IMR-90 (cell line): ENCODE measurements around the gene SLC6A2. TPM values are rescaled to one million over a fixed set of nuclear protein-coding genes. Genes with fewer than 3 reads are reported as not detected.

ENCODE experiments used
- ATAC-seq: fragments of 200-7000 bp; cut with Tn5 transposase; 2 replicates; pipeline ENCODE4 v1.9.1; 2020; ENCODE audit warnings: low read depth, mild to moderate bottlenecking, moderate library complexity
- BruUV-seq: library from RNA; stranded (reverse); fragments of 400-500 nt; replicated peaks from 2 replicates; lab custom pipeline; 2021; lab: Mats Ljungman, UMichigan
- CTCF ChIA-PET: fragments of 300-600 bp; formaldehyde crosslinking; extraction: SDS; loops from one replicate; lab custom pipeline; 2021; ENCODE audit warnings: antibody characterized with exemption; lab: Yijun Ruan, JAX
- POLR2A ChIA-PET: fragments of 300-600 bp; sonication (Branson Sonifier 250); formaldehyde crosslinking; loops from one replicate; lab custom pipeline; 2022; ENCODE audit warnings: antibody characterized with exemption; ENCODE audit not compliant: unreplicated experiment; lab: Charles Lee
- DNase-seq: peaks from one replicate; pipeline ENCODE4 v3.0.0; 2013
- H2AFZ ChIP-seq: replicated peaks from 2 replicates; pipeline ENCODE3; 2013; ENCODE audit warnings: low read length, mild to moderate bottlenecking; ENCODE audit not compliant: poor library complexity
- H2AK5ac ChIP-seq: 2 replicates; pipeline ENCODE4 v1.6.1; 2013; ENCODE audit warnings: low read depth, low read length, inconsistent platforms
- H2AK9ac ChIP-seq: replicated peaks from 2 replicates; pipeline ENCODE3; 2013; ENCODE audit warnings: mild to moderate bottlenecking, low read depth, low read length, moderate library complexity; ENCODE audit not compliant: poor library complexity
- H2BK120ac ChIP-seq: 2 replicates; pipeline ENCODE4 v1.6.1; 2013; ENCODE audit warnings: low read depth, low read length, inconsistent platforms
- H2BK15ac ChIP-seq: 3 replicates; pipeline ENCODE4 v1.6.1; 2013; ENCODE audit warnings: low read depth, low read length, inconsistent platforms
- H2BK20ac ChIP-seq: 2 replicates; pipeline ENCODE4 v1.6.1; 2013; ENCODE audit warnings: low read depth, mild to moderate bottlenecking, inconsistent platforms, low read length, moderate library complexity
- H2BK5ac ChIP-seq: 2 replicates; pipeline ENCODE4 v1.6.1; 2013; ENCODE audit warnings: mild to moderate bottlenecking, low read depth, low read length, inconsistent platforms; ENCODE audit not compliant: poor library complexity, severe bottlenecking
- H3K14ac ChIP-seq: replicated peaks from 2 replicates; pipeline ENCODE4 v1.6.1; 2013; ENCODE audit warnings: low read depth, low read length, inconsistent platforms
- H3K18ac ChIP-seq: 2 replicates; pipeline ENCODE4 v1.6.1; 2013; ENCODE audit warnings: low read depth, low read length, control low read depth
- H3K23ac ChIP-seq: 2 replicates; pipeline ENCODE4 v1.6.1; 2013; ENCODE audit warnings: low read depth, low read length, inconsistent platforms
- H3K27ac ChIP-seq: 2 replicates; pipeline ENCODE4 v1.5.1; 2013; ENCODE audit warnings: mild to moderate bottlenecking, control low read depth, low read length; ENCODE audit not compliant: insufficient read depth
- H3K27me3 ChIP-seq: 2 replicates; pipeline ENCODE4 v1.6.1; 2013; ENCODE audit warnings: low read length; ENCODE audit not compliant: control insufficient read depth, insufficient read depth
- H3K36me3 ChIP-seq: 2 replicates; pipeline ENCODE4 v1.6.1; 2013; ENCODE audit warnings: low read length, mixed read lengths; ENCODE audit not compliant: control insufficient read depth, insufficient read depth
- H3K4ac ChIP-seq: 2 replicates; pipeline ENCODE4 v1.6.1; 2013; ENCODE audit warnings: low read depth, low read length, inconsistent platforms
- H3K4me1 ChIP-seq: 2 replicates; pipeline ENCODE4 v1.6.1; 2013; ENCODE audit warnings: low read length, mixed read lengths; ENCODE audit not compliant: control insufficient read depth, insufficient read depth
- H3K4me2 ChIP-seq: 2 replicates; pipeline ENCODE4 v1.6.1; 2013; ENCODE audit warnings: low read depth, mild to moderate bottlenecking, control low read depth, low read length, moderate library complexity
- H3K4me3 ChIP-seq: 2 replicates; pipeline ENCODE4 v1.5.1; 2013; ENCODE audit warnings: low read depth, mild to moderate bottlenecking, control low read depth, low read length, moderate library complexity; ENCODE audit not compliant: insufficient read depth
- H3K56ac ChIP-seq: 2 replicates; pipeline ENCODE4 v1.6.1; 2013; ENCODE audit warnings: low read length, inconsistent platforms; ENCODE audit not compliant: insufficient read depth; ENCODE audit errors: extremely low read depth
- H3K79me1 ChIP-seq, 2 experiments: 2 replicates each; pipeline ENCODE4 v1.6.1; 2013; ENCODE audit warnings: low read length in 2 of 2, inconsistent platforms in 1 of 2, low read depth in 1 of 2
- H3K9ac ChIP-seq: 2 replicates; pipeline ENCODE4 v1.6.1; 2013; ENCODE audit warnings: low read depth, low read length, control low read depth
- H3K9me1 ChIP-seq: 2 replicates; pipeline ENCODE4 v1.6.1; 2013; ENCODE audit warnings: low read length, inconsistent platforms; ENCODE audit not compliant: insufficient read depth
- H3K9me3 ChIP-seq: 2 replicates; pipeline ENCODE4 v1.6.1; 2013; ENCODE audit warnings: low read length; ENCODE audit not compliant: control insufficient read depth, insufficient read depth
- H4K20me1 ChIP-seq: 2 replicates; pipeline ENCODE4 v1.6.1; 2013; ENCODE audit warnings: low read length, inconsistent platforms; ENCODE audit not compliant: insufficient read depth
- H4K5ac ChIP-seq: 2 replicates; pipeline ENCODE4 v1.6.1; 2013; ENCODE audit warnings: mild to moderate bottlenecking, low read depth, low read length, control low read depth
- H4K8ac ChIP-seq, 2 experiments: 2 replicates each; pipeline ENCODE4 v1.6.1; 2013; ENCODE audit warnings: low read depth in 2 of 2, low read length in 2 of 2, control low read depth in 1 of 2, inconsistent platforms in 1 of 2
- H4K91ac ChIP-seq: 2 replicates; pipeline ENCODE4 v1.6.1; 2013; ENCODE audit warnings: low read depth, low read length, inconsistent platforms; ENCODE audit not compliant: insufficient read depth
- BHLHE40 ChIP-seq: fragments of 150-350 bp; IDR thresholded peaks from 2 replicates; pipeline ENCODE4 v1.6.1; 2016; ENCODE audit warnings: mild to moderate bottlenecking, low read depth, low read length
- CEBPB ChIP-seq: IDR thresholded peaks from 2 replicates; pipeline ENCODE4 v1.6.1; 2012; ENCODE audit warnings: low read depth, low read length, improper control_type of control experiment
- CHD1 ChIP-seq: IDR thresholded peaks from 2 replicates; pipeline ENCODE4 v1.6.1; 2012; ENCODE audit warnings: low read depth, low read length, improper control_type of control experiment
- CTCF ChIP-seq: conservative IDR thresholded peaks from 2 replicates; pipeline ENCODE4 v1.5.1; 2012; ENCODE audit warnings: mild to moderate bottlenecking, low read depth, low read length, improper control_type of control experiment
- FOS ChIP-seq: fragments of 150-350 bp; IDR thresholded peaks from 2 replicates; pipeline ENCODE4 v1.6.1; 2016; ENCODE audit warnings: low read depth, low read length
- MAFK ChIP-seq: IDR thresholded peaks from 2 replicates; pipeline ENCODE4 v1.6.1; 2012; ENCODE audit warnings: low read depth, low read length, improper control_type of control experiment
- MAZ ChIP-seq: IDR thresholded peaks from 2 replicates; pipeline ENCODE4 v1.6.1; 2012; ENCODE audit warnings: low read depth, mild to moderate bottlenecking, low read length, improper control_type of control experiment, moderate library complexity, borderline replicate concordance
- MXI1 ChIP-seq: IDR thresholded peaks from 2 replicates; pipeline ENCODE4 v1.6.1; 2012; ENCODE audit warnings: low read depth, mild to moderate bottlenecking, low read length, moderate library complexity, borderline replicate concordance
- NFE2L2 ChIP-seq: fragments of 150-350 bp; IDR thresholded peaks from 2 replicates; pipeline ENCODE4 v1.6.1; 2016; ENCODE audit warnings: low read depth, mild to moderate bottlenecking, low read length
- POLR2A ChIP-seq: IDR thresholded peaks from 2 replicates; pipeline ENCODE4 v1.6.1; 2012; ENCODE audit warnings: mild to moderate bottlenecking, low read depth, low read length
- RAD21 ChIP-seq: IDR thresholded peaks from 2 replicates; pipeline ENCODE4 v1.6.1; 2012; ENCODE audit warnings: low read length, improper control_type of control experiment
- RCOR1 ChIP-seq: IDR thresholded peaks from 2 replicates; pipeline ENCODE4 v1.6.1; 2012; ENCODE audit warnings: mild to moderate bottlenecking, low read length, improper control_type of control experiment; ENCODE audit not compliant: insufficient replicate concordance
- RFX5 ChIP-seq: IDR thresholded peaks from 2 replicates; pipeline ENCODE4 v1.8.0; 2012; ENCODE audit warnings: low read depth, mild to moderate bottlenecking, low read length, moderate library complexity
- SMC3 ChIP-seq: fragments of 150-350 bp; IDR thresholded peaks from 2 replicates; pipeline ENCODE4 v1.6.1; 2016; ENCODE audit warnings: low read depth, mild to moderate bottlenecking, antibody characterized with exemption, low read length, moderate library complexity
- USF2 ChIP-seq: fragments of 150-350 bp; IDR thresholded peaks from 2 replicates; pipeline ENCODE4 v1.6.1; 2017; ENCODE audit warnings: mild to moderate bottlenecking, antibody characterized with exemption, low read length, low read depth
- WGBS, 2 experiments: methylation state at CpG; one replicate each; pipeline versions ENCODE4 v1.1.5 to v1.1.7; 2013; ENCODE audit warnings: missing lambda C conversion rate in 2 of 2; ENCODE audit not compliant: insufficient read length in 1 of 2; ENCODE audit errors: extremely low coverage in 2 of 2; 5-methylcytosine and 5-hydroxymethylcytosine counted together
- dilution Hi-C: fragments of 300-500 bp; cut with HindIII; formaldehyde crosslinking; loops from one replicate; pipeline ENCODE4 v1.14.3; 2018; ENCODE audit warnings: low sequenced_read_pairs; ENCODE audit not compliant: unreplicated experiment
- in situ Hi-C: fragments of 300-500 bp; cut with MboI; formaldehyde crosslinking; loops from 3 replicates; pipeline ENCODE4 v1.14.3; 2019; ENCODE audit warnings: low sequenced_read_pairs, inconsistent platforms, mixed read lengths
- intact Hi-C: fragments of 100-400 bp; cut with micrococcal nuclease; formaldehyde crosslinking; loops from 2 replicates; pipeline ENCODE4 v1.10.0; 2022
- polyA plus RNA-seq, 3 experiments: library from polyadenylated mRNA; depleted of rRNA; stranded (reverse); fragments of >200 nt; gene quantifications; 2 replicates each; pipeline ENCODE4 v1.2.3, GENCODE V29; 2012; ENCODE audit warnings: low replicate concordance in 1 of 3
- total RNA-seq: library from RNA; depleted of rRNA; stranded (reverse); fragments of >200 nt; gene quantifications from 2 replicates; pipeline ENCODE4 v1.2.3, GENCODE V29; 2012
- TF ChIP-seq, protein P1 (sequence below): fragments of 150-350 bp; IDR thresholded peaks from 2 replicates; pipeline ENCODE4 v1.6.1; 2016; ENCODE audit warnings: low read depth, mild to moderate bottlenecking, low read length, moderate library complexity, borderline replicate concordance

Gene SLC6A2
- total and polyA plus RNA-seq, 2 of the 4 experiments (the other 2 are of a cell fraction) = not detected

GRCh38 chr16:55735120-55735781 lies 79.5 kb downstream of the SLC6A2 start:
- Histone ChIP-seq H3K18ac (no peak overlapping the region), H2BK5ac (no peak overlapping the region), H3K23ac (no peak overlapping the region), H4K20me1 (no peaks in the 10 kb centered on the region), H3K56ac (no peak overlapping the region), H3K4ac (no peak overlapping the region), H2AK5ac (no peak overlapping the region), H3K9me3 (no peaks in the 10 kb centered on the region), H3K9me1 (no peaks in the 10 kb centered on the region), H3K79me1 (no peaks in the 10 kb centered on the region), H3K36me3 (no peaks in the 10 kb centered on the region), H4K91ac (no peak overlapping the region), H4K8ac (no peak overlapping the region), H2AK9ac (no peak overlapping the region), H3K4me1 (no peaks in the 10 kb centered on the region), H2AFZ (no peak overlapping the region), H3K27me3 (no peaks in the 10 kb centered on the region), H3K27ac (no peak overlapping the region), H2BK20ac (no peak overlapping the region), H3K14ac (no peak overlapping the region), H3K4me3 (no peak overlapping the region), H4K5ac (no peak overlapping the region), H2BK15ac (no peak overlapping the region), H3K9ac (no peak overlapping the region), H2BK120ac (no peak overlapping the region), H3K4me2 (no peak overlapping the region)
- DNase-seq (no peak), ATAC-seq (no peak)
- BruUV-seq = no TSS peak
- dilution Hi-C loops (no loop called here), intact Hi-C loops (no loop called here), in situ Hi-C loops (no loop called here)
- ChIA-PET CTCF (no interaction called here), POLR2A (no interaction called here)
- 57% methylated on average over 1 of the region's 4 CpGs; no CpG with 5 or more reads in 1 of the 2 experiments for WGBS, 2 experiments
- TF ChIP-seq FOS = no peak
- TF ChIP-seq BHLHE40 = no peak
- TF ChIP-seq USF2 = no peak
- TF ChIP-seq CHD1 = no peak
- TF ChIP-seq MAZ = no peak
- no peak for TF ChIP-seq CEBPB
- TF ChIP-seq, protein P1, sequence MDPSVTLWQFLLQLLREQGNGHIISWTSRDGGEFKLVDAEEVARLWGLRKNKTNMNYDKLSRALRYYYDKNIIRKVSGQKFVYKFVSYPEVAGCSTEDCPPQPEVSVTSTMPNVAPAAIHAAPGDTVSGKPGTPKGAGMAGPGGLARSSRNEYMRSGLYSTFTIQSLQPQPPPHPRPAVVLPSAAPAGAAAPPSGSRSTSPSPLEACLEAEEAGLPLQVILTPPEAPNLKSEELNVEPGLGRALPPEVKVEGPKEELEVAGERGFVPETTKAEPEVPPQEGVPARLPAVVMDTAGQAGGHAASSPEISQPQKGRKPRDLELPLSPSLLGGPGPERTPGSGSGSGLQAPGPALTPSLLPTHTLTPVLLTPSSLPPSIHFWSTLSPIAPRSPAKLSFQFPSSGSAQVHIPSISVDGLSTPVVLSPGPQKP = no peak
- TF ChIP-seq MXI1 = no peak
- no peak for TF ChIP-seq RAD21
- TF ChIP-seq RFX5 = no peak
- no peak for TF ChIP-seq MAFK
- TF ChIP-seq NFE2L2 = no peak
- no peak for TF ChIP-seq CTCF
- no peak for TF ChIP-seq POLR2A
- no peak for TF ChIP-seq RCOR1
- no peak for TF ChIP-seq SMC3
